Frontal cortex (tissue), 4 donors: Measurements from ENCODE around the gene SPTLC1. TPM values are rescaled to one million over a fixed set of nuclear protein-coding genes. Genes with fewer than 3 reads are reported as not detected.
"Not testable (repeated sequence)": the region's sequence is repeated elsewhere in the genome, so short reads cannot be mapped to it uniquely, and the experiment has no call there.

Source experiments
- DNase-seq, 2 donors: peaks; one replicate each; pipeline ENCODE4 v3.0.0; 2012; ENCODE audit warnings: low spot score in 2 of 2
- FAIRE-seq: peaks from 2 replicates; lab custom pipeline; 2012; peaks lifted over from hg19 to GRCh38; lab: Jason Lieb, UNC
- total RNA-seq: library from RNA; depleted of rRNA; stranded (reverse); fragments of >200 nt; gene quantifications from one replicate; pipeline ENCODE4 v1.2.3, GENCODE V29; 2014
- donor health status: control.
- donor health status: control.
- donor health status: control.

SPTLC1 gene
- total RNA-seq, 1 donor from 2014 or later: 81.9 TPM

GRCh38 chr9:92141144-92142129 lies 26.2 kb upstream of the SPTLC1 start:
- FAIRE-seq (no peak), DNase-seq (no peak)

DNA sequence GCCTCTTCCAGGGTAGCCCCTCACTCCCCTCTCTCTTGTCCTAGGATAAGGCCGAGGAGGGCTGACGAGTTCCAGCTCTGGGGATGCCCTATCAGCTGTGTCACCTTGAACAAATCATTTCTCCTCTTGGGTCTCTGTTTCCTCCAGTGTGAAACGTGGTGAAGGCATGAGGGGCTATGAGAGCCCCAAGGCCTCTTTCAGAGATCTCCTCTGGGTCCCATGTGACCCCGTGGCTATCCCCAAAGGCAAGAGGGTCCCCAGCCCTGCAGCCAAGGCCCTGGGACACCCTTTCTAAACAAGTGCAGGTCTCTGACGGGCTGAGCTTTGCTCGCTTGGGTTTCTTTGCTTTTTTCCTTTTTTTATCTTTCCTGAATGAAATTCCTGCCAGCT lies 25.5 kb upstream of the SPTLC1 start:
- no peak for DNase-seq
- FAIRE-seq: no peak

DNA sequence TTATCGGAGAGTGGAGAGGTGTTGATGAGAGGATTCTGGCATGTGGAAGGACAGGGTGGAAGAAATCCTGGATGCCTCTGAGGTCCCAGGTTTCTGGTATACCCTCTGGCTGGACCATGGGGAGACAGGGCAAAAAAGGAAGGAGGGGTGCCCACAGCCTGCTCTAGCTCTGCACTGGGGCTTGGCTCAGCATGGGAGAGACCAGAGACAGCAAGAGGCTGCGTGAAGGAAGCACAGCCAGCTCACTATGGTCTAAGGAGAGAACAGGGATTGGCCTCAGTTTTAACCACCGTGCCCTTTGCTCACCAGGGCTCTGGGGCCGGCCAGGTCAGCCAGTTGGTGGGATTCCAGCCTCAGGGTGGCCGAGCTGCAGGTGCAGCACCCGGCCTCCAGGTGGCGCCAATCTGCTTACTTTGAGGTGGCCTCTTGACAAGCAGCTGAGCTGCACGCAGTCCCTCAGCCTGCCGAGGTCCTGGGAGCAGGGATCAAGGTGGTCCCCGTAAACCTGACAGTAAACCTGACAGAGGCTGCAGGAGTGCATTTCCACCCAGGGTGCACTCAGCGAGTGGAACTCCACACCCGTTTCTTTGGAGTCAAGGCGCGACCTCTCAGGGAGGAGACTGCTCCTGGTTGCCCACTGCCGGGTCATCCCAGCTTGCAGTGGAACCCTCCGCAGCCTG lies 25.0 kb upstream of the SPTLC1 start:
- peak; percentile 55 to 71 for DNase-seq
- FAIRE-seq: no peak

DNA sequence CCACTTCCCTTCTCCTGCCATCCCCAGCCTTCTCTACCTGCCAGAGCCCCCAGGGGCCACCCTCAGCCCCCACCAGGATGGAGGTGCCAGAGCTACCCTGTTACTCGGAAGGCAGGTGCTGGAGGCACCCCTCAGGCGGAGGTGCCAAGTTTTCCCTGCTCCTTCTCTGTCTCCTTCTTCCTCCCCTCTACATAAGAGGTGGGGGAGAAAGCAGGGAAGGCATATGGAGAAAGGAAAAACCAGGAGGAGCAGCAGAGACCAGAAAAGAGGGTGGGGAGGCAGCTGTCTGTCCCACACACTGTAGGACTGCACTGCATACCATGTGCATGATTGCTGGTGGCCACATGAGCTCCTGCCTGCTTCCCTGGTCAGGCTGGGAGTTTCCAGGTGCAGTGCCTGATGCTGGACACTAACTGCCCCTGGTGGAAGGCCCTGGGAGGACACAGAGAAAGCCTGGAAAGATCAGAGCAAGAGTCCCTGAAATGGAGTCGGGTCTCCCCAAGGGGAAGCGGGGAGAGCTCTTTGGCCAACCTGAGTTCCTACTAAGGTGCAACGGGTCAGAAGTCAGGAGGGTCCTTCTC lies 23.8 kb upstream of the SPTLC1 start:
- FAIRE-seq, DNase-seq: not testable (repeated sequence)

GRCh38 chr9:92138157-92138959 lies 23.1 kb upstream of the SPTLC1 start:
- DNase-seq: peak in 1 of 2 donors; percentile 57
- no peak for FAIRE-seq

GRCh38 chr9:92136184-92136858 lies 21.1 kb upstream of the SPTLC1 start:
- DNase-seq: no peak
- no peak for FAIRE-seq

DNA sequence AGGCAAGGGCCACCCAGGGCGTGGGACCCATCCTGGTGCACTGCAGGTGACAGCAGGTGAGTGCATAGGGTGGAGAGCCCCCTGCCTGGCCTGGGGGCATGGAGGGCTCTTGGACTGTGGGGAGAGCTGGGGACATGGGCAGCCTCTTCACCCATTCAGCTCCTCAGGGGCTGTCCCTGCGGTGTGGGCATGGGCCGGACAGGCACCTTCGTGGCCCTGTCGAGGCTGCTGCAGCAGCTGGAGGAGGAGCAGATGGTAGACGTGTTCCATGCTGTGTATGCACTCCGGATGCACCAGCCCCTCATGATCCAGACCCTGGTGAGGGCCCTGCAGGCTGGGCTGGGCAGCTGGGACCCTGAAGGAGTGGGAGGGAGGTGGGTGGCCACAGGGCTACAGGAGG lies 20.4 kb upstream of the SPTLC1 start:
- DNase-seq: no peak
- no peak for FAIRE-seq

DNA sequence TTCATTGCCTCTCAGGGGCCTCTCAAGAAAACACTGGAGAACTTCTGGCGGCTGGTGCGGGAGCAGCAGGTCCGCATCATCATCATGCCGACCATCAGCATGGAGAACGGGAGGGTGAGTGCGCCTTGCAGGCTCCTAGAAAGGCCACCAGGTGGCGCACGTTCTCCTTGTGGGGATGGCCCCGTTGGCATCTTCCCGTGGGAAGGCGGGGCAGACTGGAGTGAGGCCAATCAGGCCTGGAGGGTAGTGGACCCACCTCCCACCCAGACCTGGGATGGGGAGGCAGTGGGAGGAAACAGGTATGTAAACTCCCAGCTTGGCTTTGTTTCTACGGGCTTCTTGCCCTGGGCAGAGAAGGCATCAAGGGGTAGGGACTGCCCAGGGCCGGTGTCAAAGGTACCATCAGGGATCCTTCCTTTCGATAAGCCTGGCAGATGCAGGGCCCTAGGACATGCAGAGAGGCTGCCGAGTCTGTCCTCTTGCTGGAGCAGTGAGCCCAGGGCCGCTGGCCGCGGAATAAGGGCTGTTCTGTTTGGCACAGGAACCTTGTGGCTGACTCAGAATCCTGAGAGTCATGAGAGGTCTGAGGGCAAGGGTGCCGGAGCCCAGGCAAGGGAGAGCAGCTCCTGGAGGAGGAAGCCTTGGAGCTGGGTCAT lies 18.9 kb upstream of the SPTLC1 start:
- DNase-seq: peak; percentile 56 to 84
- no peak for FAIRE-seq

DNA sequence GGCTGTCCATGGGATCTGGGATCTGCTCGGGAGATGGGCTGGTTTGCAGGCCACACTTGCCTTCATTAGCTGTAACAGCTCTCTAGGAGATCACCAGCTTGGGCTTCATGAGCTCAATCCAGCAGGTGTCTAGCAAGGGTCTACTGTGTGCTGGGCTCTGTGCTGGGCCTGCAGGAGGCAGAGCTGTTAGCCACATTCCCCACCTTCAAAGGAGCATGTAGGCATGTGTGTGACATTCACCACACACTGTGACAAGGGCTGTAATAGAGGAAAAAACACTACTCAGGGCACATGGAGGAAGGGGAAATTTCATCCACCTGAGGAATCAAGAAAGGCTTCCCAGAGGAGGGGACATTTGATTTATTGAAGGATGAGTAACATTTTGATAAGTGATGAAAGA lies 17.7 kb upstream of the SPTLC1 start:
- not testable (repeated sequence) for DNase-seq, FAIRE-seq

GRCh38 chr9:92132501-92132900 lies 17.3 kb upstream of the SPTLC1 start:
- DNase-seq (no peak), FAIRE-seq (no peak)

DNA sequence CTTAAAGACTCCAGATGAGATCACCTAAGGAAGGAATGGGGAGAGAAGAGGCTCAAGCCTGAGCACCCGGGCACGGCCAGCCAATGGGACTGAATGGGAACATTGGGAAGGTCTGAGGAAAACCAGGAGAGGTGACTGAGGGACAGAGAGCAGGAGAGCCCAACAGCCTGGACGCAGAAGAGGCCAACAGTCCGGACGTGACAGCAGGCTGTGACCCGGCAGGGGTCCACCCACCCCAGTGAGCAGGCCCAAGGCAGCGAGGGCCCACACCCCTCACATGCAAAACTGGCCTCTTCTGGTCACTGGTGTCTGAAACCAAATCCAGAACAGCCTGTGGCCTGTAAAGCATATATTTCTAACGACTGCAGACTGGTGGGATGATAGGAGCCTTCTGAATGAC lies 7.6 kb upstream of the SPTLC1 start:
- FAIRE-seq: no peak
- no peak for DNase-seq

DNA sequence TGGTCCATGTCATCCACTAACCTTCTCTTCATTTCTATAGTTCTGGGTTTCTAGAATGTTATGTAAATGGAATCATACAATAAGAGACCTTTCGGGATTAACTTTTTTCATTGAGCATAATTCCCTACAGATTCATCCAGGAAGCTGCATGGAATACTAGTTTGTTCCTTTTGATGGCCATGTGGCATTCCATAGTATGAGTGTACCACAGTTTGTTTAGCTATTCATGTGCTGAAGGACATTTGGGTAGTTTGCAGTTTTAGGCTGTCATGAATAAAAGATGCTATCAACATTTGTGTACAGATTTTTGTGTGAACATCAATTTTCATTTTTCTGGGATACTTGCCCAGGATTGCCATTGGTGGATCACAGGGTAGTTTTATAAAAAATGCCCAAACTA lies 6.8 kb upstream of the SPTLC1 start:
- DNase-seq: no peak
- FAIRE-seq: no peak

- FAIRE-seq (no peak), DNase-seq (no peak)
Measured at GRCh38 chr9:92121265-92121664, 6.1 kb upstream of the SPTLC1 start.

DNA sequence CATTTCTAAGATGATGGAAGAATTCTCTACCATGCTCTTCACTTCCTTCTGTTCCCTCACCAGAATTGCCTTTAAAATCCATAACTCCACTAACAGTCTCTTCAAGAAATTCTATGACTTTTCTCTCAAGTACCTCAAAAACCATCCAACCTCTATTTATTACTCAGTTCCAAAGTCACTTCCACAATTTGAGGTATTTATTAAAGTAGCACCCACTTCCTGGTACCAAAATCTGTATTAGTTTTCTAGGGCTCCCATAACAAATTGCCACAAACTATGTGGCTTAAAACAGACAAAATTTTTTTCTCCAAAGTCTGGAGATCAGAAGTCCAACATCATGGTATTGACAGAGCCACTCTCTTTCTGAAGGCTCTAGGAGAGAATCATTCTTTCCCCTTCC lies 4.9 kb upstream of the SPTLC1 start:
- no peak for FAIRE-seq
- DNase-seq: no peak

DNA sequence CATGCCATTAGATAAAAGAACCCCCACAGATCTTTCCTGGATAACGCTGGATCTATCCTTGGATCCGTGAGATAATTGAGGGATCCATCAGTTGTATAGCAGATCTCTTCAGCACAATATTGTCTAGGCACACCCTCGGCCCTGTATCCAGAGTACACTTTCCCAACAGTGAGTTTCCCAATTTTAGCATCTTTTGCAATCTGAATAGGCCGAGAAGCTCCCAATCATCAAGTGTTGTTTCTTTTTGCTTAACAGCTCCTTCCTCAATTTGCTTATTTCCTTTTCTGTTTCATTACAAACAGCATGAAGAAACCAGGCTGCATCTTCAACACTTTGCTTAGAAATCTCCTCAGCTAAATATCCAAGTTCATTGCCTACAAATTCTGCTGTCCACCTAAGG lies 4.4 kb upstream of the SPTLC1 start:
- DNase-seq: no peak
- FAIRE-seq: no peak

DNA sequence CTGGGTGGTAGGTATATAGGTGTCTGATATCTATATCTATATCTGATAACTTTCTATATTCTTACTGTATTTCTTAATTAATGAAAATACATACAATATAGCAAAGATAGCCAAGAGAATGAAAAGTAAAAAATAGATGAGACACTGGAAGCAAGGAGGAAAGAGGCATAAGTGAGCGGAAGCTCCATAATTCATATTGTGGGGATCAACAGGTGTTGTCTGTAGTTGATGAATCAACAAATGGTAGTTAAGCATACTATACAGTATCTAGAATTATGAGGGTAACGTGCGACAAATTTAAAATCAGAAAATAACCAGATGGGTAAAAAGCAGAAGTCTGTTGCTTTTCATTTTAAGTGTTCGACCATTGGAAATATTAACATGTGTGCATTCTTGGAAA lies 7.1 kb downstream of the SPTLC1 start:
- FAIRE-seq (no peak), DNase-seq (no peak)

- not testable (repeated sequence) for FAIRE-seq, DNase-seq
Measured at GRCh38 chr9:92105446-92106225, 9.6 kb downstream of the SPTLC1 start.

DNA sequence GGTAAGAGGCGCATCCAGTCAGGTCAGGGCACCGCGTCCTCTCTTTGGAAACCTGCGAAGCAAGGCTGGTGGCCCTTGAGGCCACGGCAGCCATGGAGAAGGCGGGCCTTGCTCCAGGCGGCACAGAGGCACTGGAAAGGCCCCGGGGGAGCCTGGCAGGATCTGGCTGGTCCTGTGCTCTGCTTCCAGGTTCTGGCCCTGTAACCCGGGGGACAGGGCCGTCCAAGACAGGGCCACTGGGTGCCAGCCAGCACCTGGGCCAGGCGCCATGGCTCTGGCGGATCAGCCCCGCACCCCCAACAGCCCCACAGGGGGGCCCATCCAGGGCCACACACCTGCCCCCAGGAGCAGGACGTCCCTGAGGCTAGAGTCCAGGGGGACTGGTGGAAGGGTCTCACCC lies 11.6 kb downstream of the SPTLC1 start:
- DNase-seq, FAIRE-seq: not testable (repeated sequence)
